Activated CD8-positive, alpha-beta memory T cell treated with anti-CD3 and anti-CD28 coated beads for 1 hour (primary cell): ENCODE data around the gene CTNNA1.

Experiments used
- DNase-seq, 2 donors: peaks; one replicate each; pipeline ENCODE4 v3.0.0-alpha.2; 2020; ENCODE audit warnings: low read depth in 1 of 2; ENCODE audit errors: extremely low read depth in 1 of 2

CTNNA1 gene

DNA sequence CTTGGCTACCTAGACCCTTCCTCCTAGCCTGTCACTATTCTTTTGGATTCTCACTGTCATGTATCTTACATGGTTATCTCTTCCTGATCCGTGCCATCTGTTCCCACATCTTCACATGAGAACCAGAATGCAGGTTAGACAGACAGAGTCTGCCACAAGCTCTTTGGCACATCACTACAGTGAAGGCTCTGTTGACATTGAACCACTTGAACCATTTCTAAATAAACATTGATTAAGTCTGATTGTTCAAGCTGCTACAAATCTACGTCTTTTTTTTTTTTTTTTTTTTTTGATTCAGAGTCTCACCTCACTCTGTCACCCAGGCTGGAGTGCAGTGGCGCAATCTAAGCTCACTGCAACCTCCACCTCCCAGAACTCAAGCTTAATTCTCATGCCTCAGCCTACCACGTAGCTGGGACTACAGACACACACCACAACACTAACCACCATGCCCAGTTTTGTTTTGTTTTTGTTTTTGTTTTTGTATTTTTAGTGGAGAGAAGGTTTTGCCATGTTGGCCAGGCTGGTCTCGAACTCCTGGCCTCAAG, 207.0 kb downstream of the CTNNA1 start:
- DNase-seq, result no peak

DNA sequence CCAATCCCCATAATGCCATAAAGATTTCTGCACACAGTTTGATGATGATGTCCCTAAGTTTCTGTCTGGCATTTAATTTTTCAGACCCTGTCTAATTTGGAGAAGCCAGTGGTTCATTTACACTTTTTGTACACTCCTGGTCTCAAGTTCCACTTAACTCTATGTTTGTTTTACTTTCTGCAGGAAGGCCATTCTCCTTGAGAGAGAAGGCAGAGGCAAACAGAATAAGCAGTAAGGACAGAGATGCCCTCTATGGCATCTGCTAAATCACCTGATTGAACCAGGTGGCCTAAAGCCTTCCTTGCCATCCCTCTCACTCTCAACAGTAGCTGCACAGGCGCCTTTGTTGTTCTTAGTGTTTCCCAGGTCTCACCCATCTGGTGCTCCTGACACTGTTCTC, 208.0 kb downstream of the CTNNA1 start:
- DNase-seq, result no peak

DNA sequence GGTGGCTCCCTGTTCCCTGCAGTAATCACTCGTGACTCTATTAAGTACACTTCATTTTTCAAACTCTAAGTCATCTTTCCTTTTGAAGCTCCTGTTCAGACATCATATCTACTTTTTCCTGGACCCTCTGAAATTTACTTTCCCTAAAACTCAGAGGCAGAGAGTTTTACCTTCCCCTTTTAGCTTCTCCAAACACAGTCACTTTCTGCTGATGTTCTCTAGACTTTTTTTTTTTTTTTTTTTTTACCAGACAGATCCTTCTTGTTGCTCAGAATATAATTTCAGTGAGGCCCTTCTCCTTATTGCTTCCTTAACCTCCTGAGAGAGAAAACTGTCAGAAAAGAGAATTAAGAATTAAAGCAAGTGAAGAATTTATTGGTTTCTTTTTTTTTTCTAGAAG, 208.5 kb downstream of the CTNNA1 start:
- DNase-seq, result no peak

DNA sequence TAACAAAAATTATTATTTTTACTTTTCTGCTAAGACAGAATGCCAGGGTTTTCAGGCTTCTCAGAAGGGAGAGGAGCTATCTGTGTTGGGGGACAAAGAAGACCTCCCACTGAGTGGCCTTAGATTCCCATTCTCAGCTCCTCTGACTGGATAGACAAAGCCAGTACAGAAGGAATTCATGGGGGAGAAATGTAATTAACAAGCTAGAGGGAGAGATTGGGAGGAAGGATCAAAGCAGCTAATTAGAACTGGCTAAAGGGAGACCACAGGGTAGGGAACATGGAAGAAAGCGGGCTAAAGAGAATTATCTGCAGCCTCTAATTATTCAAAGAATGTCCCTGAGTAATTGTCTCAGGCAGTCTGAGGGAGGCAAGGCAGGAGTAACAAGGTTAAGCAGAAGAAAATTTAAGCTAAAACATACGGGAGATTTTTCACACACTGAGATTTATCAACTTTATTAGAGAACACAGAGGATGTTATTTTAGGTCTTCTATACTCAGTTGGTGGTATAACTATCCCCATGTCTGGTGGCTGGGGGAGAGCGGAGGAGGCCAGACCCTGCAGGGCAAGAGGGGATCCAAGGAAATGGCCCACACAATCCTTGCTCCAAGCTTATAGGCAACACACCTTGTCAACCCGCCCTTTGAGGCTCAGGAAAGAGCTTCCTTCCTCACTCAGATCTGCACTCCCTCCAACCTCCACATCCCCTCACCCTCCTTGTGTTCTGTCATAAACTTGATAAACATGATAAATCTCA, 209.6 kb downstream of the CTNNA1 start:
- no peak for DNase-seq

DNA sequence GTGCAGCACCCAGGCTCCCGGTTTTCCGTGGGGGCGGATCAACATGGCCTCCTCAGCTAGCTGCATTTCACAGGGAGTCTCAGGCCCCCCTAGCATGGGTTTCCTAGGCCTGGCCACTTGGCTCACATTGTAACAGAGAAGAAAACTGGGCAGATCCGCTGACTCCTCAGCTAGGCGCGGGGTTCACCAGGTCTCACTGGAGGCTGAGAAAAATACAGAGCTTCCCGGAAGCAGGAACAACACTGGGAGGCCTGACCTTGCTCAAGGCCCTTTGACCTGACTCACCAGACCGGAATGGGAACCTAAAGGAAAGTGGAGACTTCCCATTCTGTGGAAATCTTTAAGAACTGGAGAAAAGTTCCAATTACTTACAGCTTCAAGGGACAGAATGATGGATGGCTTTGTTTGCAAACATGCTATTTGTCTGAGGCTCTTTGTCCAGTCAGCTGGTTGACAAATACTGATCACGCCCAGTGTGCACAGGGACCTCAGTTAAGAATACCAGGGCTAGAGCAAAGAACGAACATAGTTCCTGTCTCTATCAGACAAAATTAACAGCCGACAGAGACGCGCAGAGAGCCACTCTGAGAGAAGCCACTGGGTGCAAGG, 210.6 kb downstream of the CTNNA1 start:
- DNase-seq, result no peak

DNA sequence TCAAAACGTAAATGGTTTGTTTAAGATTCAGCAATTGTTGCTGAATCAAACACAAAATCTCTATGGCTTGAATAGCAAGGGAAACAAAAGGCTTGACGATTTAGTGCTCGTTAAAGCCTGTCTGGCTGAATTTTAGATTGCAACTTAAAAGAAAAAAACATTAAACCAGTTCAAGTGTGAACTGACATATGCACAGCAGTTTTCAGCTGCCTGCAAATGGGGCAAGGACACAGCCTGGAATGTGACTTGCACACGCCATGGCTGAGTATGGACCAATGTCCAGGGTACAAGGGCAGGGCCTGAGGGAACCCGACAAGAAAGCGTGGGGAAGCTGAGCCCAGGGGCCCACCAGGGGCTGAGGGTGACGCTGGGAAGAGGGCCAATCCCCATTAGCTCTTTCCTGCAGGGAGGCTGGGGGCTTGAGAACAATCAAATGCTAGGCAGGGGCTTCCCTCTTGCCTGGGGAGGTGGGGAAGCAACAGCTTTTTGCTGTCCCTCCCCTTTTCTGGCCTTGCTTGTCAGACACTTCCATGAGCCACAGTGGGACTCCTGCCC, 211.5 kb downstream of the CTNNA1 start:
- DNase-seq, result no peak

DNA sequence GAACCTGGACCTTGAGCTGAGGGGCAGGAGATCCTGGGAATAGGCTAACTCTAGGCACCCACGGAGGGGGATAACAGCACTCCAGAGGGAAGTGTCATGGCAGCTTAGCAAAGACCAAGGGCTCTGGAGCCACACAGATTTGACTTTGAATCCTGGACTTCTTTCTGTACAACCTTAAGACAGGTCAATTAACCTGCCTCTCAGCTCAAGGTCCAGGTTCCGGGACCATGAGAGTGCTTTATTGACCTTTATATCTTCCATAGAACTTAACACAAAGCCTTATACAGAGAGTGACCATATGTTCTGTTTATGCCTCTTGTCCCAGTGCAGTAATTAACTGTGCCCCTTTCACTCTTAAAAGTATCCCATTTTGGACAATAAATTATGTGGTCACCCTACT, 212.4 kb downstream of the CTNNA1 start:
- no peak for DNase-seq

DNA sequence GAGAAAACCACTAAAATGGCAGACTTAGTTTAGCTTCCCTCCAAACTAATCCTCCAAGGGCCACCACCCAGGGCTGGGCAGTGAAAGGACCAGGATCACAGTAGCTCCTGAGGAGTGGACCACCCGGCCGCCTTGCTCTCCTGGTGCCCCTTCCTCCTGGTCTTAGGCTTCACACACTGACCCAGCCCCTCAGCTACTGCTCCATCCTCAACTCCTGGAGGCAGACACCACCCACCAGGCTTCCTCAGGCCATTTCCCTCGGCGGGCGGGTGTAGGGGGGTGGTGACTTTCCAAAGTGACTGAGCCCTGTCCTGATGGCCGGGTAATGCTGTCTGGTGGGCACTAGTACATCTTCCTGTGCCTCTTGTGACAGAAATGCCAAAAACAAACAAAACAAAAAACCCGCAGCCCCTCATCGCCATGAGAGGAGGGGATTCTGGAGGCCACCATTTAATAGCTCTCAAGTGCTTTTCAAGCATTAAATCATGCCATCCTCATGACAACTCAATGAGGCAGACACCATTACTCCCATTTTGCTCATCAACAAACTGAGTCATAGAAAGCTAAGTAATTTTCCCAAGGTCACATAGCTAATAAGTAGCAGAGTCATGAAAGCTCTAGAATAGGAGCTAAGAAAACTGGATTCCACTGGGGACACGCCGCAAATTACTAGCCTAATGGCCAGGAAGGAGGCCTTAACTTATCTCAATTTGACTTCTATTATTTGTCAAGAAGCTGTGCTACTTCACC, 213.2 kb downstream of the CTNNA1 start:
- DNase-seq, result no peak

DNA sequence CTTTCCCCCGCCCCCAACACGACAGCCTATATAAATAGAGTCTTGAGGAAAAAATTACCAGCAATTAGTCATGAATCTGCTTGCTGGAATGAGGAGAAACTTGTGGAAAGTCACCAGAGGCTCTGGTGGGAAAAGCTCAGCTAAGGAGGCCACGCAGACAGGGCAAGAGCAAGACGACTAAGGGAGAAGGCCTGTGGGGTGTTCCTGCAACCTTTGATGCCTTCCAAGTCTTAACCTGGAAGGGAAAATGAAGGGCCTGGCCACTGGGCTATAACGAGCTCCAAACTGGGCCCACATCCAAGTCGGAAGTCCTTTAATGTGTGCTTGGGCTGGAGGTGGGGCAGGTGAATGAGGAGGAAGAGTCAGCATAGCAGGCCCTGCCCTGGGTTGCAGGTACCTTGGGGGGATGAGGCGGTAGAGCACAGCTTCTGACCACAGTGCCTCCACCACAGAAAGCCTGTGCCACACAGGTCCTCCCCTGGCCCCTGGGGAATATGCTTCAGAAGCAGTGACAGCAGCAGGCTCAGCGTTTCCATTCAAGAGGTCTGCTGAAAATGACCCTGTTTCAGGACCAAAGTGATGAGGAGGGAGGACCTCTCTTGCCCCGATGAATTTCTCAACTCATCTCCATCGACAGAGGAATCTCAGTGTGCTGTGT, 214.7 kb downstream of the CTNNA1 start:
- DNase-seq, result no peak

DNA sequence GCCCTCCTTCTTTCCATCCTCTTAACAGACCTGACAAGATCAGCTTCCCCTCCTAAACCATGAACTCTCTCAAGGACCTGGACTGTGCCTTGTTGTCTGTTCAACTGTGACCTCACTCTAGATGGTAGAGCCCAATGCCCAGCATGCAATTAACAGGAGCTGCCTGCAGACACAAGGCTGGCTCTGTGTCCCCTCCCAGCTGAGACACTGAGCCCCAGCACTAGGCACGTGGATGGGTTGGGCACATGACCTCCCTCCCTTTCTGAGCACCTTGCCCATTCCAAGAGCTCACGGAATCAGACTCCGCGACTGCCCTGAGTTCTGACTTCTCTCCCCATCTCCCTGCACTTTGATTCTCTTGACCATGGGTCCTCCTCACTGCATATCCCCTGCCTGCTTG, 215.4 kb downstream of the CTNNA1 start:
- no peak for DNase-seq

DNA sequence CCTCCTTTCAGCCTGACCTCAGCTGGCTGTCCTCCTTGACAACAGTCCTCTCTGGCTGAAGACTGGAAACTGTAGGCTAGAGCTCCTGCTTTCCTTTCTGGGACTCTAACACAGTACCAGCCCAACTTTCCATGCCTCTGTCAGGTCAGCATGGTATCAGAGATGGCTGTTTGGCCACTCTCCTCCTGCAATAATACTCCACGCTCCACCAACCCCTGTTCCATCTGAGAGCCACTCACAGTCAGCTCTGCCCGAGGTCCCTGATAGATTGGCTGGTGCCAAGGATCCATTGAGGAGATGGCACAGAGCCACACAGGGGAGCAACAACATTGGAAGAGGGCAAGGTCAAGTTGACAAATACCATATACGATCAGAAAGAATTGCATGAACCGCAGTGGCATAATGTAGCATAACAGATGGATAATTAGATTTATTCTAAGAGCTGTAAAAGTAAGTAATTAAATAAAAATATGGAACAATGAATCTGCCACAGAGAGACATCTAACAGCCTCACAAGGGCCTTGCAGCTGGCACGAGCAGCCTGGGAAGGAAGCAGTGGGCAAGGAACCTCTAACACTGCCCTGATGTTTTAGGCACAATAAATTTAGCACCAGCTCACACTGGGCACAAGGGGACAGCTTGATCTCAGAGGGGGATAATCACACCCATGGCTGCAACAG, 216.2 kb downstream of the CTNNA1 start:
- no peak for DNase-seq

DNA sequence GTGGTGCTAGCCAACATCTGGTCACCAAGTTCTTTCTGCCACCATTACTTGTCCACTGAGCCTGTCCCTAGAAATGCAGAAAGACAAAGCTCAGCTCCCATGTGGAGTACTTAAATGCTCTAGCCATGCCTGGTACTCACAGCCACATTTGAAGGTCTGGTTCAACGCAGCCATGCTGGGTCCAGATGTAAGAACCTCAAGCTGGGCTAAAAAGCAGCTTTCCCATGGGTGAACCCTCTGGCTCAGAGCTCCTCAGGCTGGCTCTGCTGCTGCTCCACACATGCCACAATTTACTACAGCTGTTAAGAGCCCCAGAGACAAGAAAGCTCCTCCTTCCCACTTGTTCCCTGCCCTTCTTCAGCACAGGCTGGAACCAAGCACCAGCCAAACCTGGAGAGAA, 219.0 kb downstream of the CTNNA1 start:
- DNase-seq, result no peak

DNA sequence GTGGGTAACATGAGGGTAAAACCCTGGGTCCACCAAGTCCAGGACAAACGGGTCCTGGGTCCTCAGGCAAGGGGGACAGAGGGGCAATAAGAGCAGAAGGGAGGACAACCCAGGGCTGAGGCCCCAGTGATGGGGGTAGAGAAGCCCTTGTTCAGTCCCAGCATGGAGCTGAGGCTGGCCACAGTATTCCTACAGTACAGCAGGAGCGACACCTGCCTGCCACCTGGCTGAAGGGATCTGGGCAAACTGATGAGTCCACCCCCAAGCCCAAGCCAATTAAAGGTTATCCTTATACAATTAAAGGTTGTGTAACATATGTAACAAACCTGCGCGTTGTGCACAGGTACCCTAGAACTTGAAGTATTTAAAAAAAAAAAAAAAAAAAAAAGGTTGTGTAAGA, 219.6 kb downstream of the CTNNA1 start:
- no peak for DNase-seq

DNA sequence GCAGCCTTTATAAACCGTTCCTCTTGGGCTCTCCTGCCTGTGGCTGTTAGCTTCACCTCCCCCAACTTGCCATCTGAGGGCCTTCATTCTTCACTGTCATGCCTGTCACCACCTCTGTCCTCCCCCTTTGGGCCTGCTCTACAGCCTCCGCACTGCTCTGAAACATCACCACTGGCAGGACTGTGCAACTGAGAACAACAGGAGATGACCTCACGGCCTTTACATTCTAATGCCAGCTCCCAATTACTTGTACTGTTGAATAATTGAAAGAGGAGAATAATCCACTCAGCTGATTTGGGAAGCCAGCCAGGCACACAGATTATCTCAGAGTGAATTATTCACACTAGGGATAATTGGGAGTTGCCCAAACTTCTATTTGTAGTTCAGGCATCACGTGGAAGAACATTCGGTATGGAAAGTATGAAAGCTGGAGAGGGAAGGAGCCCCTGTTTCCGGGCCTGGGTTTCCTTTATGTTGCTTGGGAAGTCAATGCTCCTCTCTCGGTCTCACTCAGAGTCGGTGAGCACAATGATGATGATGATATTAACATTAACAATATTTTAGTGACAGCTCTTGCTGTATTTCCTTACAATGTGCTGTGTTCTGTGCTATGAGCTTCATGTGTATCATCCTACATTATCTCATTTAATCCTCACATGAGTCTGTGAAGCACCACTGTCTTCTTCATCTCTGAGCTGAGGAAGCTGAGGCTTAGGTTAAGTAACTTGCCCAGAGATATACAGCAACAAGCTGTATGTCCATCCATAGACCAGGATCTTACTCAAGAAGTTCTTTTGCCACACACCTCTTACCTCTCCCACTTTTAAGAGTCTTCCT, 221.2 kb downstream of the CTNNA1 start:
- DNase-seq, result no peak

DNA sequence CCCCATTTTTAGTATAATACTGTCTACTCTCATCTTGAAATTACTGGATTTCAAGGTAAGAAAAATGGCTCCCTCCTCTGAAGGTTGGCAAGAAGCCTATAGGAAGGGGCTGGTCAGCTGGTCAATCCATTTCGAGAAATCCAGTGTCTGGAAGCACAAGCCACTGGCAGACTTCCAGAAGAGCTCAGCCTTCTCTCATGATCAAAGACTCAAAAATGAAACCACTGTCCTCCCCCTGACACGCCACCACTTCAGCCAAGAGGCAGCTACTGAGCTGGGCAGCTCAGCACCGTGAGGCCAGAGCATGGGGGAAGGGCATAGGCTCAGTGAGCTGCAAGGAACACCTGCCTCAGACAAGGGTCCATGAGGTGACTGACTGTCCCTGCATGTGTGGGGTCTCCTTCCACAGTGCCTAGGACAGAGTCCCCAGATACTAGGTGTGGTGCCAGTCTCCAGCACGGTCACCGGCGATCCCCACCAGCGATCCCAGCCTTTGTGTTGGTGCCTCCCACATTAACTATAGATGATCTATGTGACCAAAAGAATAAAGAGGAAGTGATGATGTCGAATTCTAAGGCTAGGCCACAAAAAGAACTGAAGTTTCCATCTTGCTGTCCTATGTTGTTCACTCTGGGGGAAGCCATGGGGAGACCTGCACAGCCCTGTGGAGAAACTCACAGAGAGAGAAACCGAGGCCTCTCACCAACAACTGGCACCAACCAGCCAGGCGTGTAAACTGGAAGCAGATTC, 222.0 kb downstream of the CTNNA1 start:
- DNase-seq, result no peak

DNA sequence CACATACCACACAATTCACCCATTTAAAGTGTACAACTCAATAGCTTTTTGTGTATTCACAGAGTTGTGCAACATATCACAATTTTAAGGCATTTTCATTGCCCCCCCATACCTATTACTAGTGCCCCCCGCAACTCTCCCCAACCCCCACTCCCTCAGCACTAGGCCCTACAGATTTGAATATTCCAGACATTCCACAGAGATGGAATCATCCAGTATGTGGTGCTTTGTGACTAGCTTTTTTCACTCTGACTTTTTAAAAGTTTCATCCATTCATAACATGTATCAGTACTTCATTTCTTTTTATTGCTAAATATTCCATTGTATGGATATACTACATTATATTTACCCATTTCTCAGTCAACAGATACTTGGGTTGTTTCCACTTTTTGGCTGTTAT, 224.9 kb downstream of the CTNNA1 start:
- DNase-seq, result no peak

DNA sequence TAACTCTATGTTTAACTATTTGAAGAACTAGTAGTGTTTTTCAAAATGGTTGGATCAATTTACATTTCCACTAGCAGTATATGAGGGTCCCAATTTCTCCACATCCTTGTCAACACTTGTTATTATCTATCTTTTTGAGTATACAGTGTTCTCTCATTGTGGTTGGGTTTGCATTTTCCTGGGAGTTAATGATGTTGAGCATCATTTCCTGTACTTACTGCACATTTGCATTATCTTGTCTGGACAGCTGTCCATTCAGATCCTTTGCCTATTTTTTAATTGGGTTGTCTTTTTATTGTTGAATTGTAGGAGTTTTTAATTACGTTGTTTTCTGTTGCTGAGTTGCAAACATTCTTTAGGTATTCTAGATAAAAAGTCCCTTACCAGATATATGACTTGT, 225.4 kb downstream of the CTNNA1 start:
- no peak for DNase-seq

DNA sequence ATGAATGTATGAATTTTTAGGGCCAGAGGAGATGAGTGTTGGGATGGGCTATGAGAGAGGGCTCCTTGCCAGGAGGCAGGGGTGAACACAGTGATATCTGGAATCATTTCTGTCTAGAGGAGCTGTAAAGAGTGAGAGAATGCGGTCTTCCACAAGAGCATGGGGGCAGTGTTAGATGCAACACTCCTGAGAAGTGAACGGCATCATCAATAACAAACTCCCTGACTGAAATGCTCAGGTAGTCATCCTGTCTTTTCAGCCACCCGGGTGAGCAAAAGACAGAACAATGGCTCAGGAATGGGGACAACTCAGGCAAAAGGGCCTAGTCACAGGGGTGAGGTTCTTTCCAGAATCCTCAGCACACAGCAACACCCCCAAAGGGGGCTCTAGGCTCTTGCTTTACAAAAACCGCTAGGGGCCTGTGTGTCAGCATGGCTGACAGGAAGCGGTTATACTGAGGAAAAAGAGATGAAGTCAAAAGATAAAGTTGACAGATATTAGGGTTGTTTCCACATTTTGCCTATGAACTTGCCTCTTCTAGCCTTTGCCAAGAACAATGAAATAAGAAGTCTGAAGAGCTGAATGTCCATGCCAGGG, 226.6 kb downstream of the CTNNA1 start:
- peak in 1 of 2 donors; percentile 4 for DNase-seq
